Effector CD8-positive, alpha-beta T cell (primary cell): ENCODE results near the gene C17orf100.

Source experiments
- DNase-seq: peaks from one replicate; lab custom pipeline; 2025; lab: John Stamatoyannopoulos, UW

The C17orf100 gene

GRCh38 chr17:6669479-6670212, 18.1 kb downstream of the C17orf100 start:
- DNase-seq: no peak

GRCh38 chr17:6670571-6670970, 19.0 kb downstream of the C17orf100 start:
- no peak for DNase-seq

GRCh38 chr17:6670999-6671398, 19.4 kb downstream of the C17orf100 start:
- no peak for DNase-seq

GRCh38 chr17:6671431-6671830, 19.9 kb downstream of the C17orf100 start:
- DNase-seq: no peak

- no peak for DNase-seq
These were observed 23.0 kb downstream of the C17orf100 start for GRCh38 chr17:6674586-6674985.

- DNase-seq: no peak
These were observed 23.8 kb downstream of the C17orf100 start for GRCh38 chr17:6675201-6675825.

- DNase-seq: no peak
These were observed 25.2 kb downstream of the C17orf100 start for GRCh38 chr17:6676802-6677157.

GRCh38 chr17:6677158-6677831, 25.7 kb downstream of the C17orf100 start:
- DNase-seq: no peak

- DNase-seq: no peak
These were observed 26.4 kb downstream of the C17orf100 start for GRCh38 chr17:6677946-6678345.

GRCh38 chr17:6679241-6679640, 27.7 kb downstream of the C17orf100 start:
- DNase-seq: no peak

- DNase-seq: no peak
These were observed 29.6 kb downstream of the C17orf100 start for GRCh38 chr17:6681176-6681575.

- DNase-seq: no peak
These were observed 30.1 kb downstream of the C17orf100 start for GRCh38 chr17:6681671-6682070.

GRCh38 chr17:6682339-6682738, 30.8 kb downstream of the C17orf100 start:
- no peak for DNase-seq

GRCh38 chr17:6683081-6683684, 31.6 kb downstream of the C17orf100 start:
- DNase-seq: no peak

- DNase-seq: no peak
These were observed 32.3 kb downstream of the C17orf100 start for GRCh38 chr17:6683730-6684459.

- DNase-seq: no peak
These were observed 32.9 kb downstream of the C17orf100 start for GRCh38 chr17:6684460-6684783.

- DNase-seq: no peak
These were observed 33.6 kb downstream of the C17orf100 start for GRCh38 chr17:6684881-6685767.

GRCh38 chr17:6686026-6686425, 34.5 kb downstream of the C17orf100 start:
- DNase-seq: no peak

- no peak for DNase-seq
These were observed 37.4 kb downstream of the C17orf100 start for GRCh38 chr17:6688944-6689343.

GRCh38 chr17:6690641-6691040, 39.1 kb downstream of the C17orf100 start:
- DNase-seq: no peak

GRCh38 chr17:6691546-6691945, 40.0 kb downstream of the C17orf100 start:
- DNase-seq: no peak
